Spleen (tissue), 11 donors: Measurements from ENCODE around the gene LRFN2. TPM values are rescaled to one million over a fixed set of nuclear protein-coding genes. Genes with fewer than 3 reads are reported as not detected.

Source experiments
- DNase-seq: peaks from one replicate; pipeline ENCODE4 v3.0.0-alpha.2; 2020
- H3K27ac ChIP-seq, 8 donors: fragments of 200-600 bp; sonication (generic) in 7 of 8; 1 replicate in 4 of 8; 2 replicates in 4 of 8; pipeline versions ENCODE4 v1.5.0 to v1.8.0; 2016 to 2021; ENCODE audit warnings: inconsistent platforms in 4 of 8, mild to moderate bottlenecking in 4 of 8, moderate library complexity in 1 of 8
- H3K27me3 ChIP-seq, 7 donors: fragments of 200-600 bp; sonication (generic) in 6 of 7; replicated peaks in 1 of 7; 1 replicate in 4 of 7; 2 replicates in 3 of 7; pipeline versions ENCODE4 v1.5.0 to v1.8.0; 2016 to 2021; ENCODE audit warnings: inconsistent platforms in 3 of 7, mild to moderate bottlenecking in 1 of 7
- H3K36me3 ChIP-seq, 6 donors: fragments of 200-600 bp; sonication (generic) in 5 of 6; 1 replicate in 4 of 6; 2 replicates in 2 of 6; pipeline versions ENCODE4 v1.5.0 to v1.8.0; 2016 to 2021; ENCODE audit warnings: inconsistent platforms in 2 of 6
- H3K4me1 ChIP-seq, 6 donors: fragments of 200-600 bp; sonication (generic) in 5 of 6; 1 replicate in 3 of 6; 2 replicates in 3 of 6; pipeline versions ENCODE4 v1.5.0 to v1.8.0; 2016 to 2021; ENCODE audit warnings: inconsistent platforms in 3 of 6
- H3K4me3 ChIP-seq, 8 donors: fragments of 200-600 bp; sonication (generic) in 7 of 8; 1 replicate in 4 of 8; 2 replicates in 4 of 8; pipeline versions ENCODE4 v1.5.0 to v1.8.0; 2016 to 2021; ENCODE audit warnings: inconsistent platforms in 4 of 8, mild to moderate bottlenecking in 4 of 8, moderate library complexity in 2 of 8
- H3K9me3 ChIP-seq, 8 donors: fragments of 200-600 bp; sonication (generic) in 7 of 8; 1 replicate in 4 of 8; 2 replicates in 4 of 8; pipeline versions ENCODE4 v1.5.0 to v1.8.0; 2016 to 2021; ENCODE audit warnings: inconsistent platforms in 4 of 8
- CTCF ChIP-seq, 11 experiments: fragments of 200-600 bp in 7 of 11; fragments of 450-650 bp in 4 of 11; sonication (generic) in 4 of 11; IDR thresholded peaks in 8 of 11; conservative IDR thresholded peaks in 3 of 11; 1 replicate in 7 of 11; 2 replicates in 4 of 11; pipeline versions ENCODE4 v1.4.0 to v1.8.0; 2016 to 2021; ENCODE audit warnings: antibody characterized with exemption in 11 of 11, inconsistent platforms in 4 of 11, mild to moderate bottlenecking in 1 of 11
- POLR2A ChIP-seq, 3 donors: fragments of 450-650 bp; IDR thresholded peaks; one replicate each; pipeline ENCODE4 v1.5.1; 2017; ENCODE audit warnings: antibody characterized with exemption in 3 of 3, mild to moderate bottlenecking in 1 of 3
- POLR2AphosphoS5 ChIP-seq, 3 donors: sonication (generic); formaldehyde crosslinking; IDR thresholded peaks; one replicate each; pipeline ENCODE4 v1.5.1; 2017; ENCODE audit warnings: antibody characterized with exemption in 3 of 3
- WGBS, 5 donors: extraction: QIAGEN DNeasy Blood & Tissue Kit in 3 of 5; methylation state at CpG; one replicate each; pipeline versions ENCODE4 v1.1.5 to v1.1.7; 2013 to 2018; 5-methylcytosine and 5-hydroxymethylcytosine counted together
- intact Hi-C: fragments of 100-400 bp; cut with DNase I; formaldehyde crosslinking; loops from one replicate; pipeline ENCODE4 v1.15.0; 2023; ENCODE audit warnings: low total_unique reads
- polyA plus RNA-seq, 3 donors: library from polyadenylated mRNA; stranded (reverse); fragments of 200-250 nt; gene quantifications; one replicate each; pipeline ENCODE4 v1.2.1, GENCODE V29; 2013
- total RNA-seq, 7 donors: library from RNA; depleted of rRNA in 3 of 7; stranded (reverse); fragments of >200 nt in 3 of 7; fragmentation: NEBNext Ultra II Directional in 4 of 7; extraction: Animal tissue kit (Norgen Biotek cat#: 25700) in 4 of 7; gene quantifications; one replicate each; pipeline versions ENCODE4 v1.1.0 to v1.2.1, GENCODE V29; 2016 to 2021
- donor health status: healthy with polysubstance abuse.
- donor health status: DM: no; HTN: no; CAD: no; lungs with moderate emphysema.
- donor health status: DM: no; HTN: no; CAD: no.
- donor health status: Bipolar disorder and iron deficiency.
- donor health status: healthy.
- donor health status: DM: no; HTN: no; CAD: no.
- donor health status: DM: yes; HTN: yes; CAD: no.

LRFN2 gene
- total and polyA plus RNA-seq, 10 donors, result 0.05 to 6.0 (median 1.3) TPM

DNA sequence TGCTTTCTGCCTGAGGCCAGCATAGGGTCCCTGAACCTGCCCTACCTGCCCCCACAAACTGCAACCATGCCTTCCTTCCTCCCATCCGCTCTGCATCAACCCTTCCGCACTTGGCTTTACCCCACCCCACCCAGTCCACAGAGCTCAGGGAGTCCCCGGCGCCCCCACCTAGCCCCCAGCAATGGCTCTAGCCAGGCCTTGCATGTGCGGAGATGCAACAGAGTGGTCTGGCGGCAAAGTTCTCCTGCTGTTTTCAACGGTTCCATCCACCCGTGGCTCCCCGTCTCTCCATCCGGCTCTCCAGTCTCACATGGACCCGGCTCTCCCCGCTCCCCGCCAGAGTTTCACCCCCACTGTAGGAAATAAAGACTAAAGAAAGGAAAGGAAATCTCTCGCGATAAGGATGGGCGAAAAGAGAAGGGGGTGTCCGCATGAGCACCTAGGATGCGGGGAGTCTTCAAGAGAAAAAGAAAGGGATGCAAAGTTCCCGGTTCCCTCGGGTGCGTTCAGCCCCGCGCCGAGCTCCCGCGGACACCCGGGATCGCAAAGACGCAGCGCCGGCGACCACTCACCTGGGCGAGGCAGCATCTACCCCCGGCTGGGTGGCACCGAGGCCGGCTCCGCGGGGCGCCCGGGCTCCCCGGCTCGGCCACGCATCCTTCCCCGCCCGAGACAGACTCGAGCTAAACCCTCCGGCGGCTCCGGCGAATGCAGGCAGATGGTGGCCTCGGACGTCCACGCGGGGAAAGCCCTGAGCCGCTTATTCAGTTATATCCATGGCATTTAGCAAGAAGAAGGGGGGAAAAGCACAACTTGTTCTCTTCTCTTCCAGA lies 579 bp downstream of the LRFN2 start:
- Histone ChIP-seq H3K9me3 (no peaks in the 10 kb centered on the region), H3K27ac (peak overlapping the region in 6 of 8 donors; percentile 9 to 74 (median 68)), H3K4me1 (peaks cover 0 to 34% (median 24%) of the 10 kb centered on the region in 6 donors), H3K4me3 (peak overlapping the region; percentile 25 to 72 (median 49)), H3K27me3 (peaks cover 0 to 67% (median 22%) of the 10 kb centered on the region in 7 donors), H3K36me3 (no peaks in the 10 kb centered on the region)
- no peak for DNase-seq
- WGBS, 5 donors, result 4 to 5% (median 5%) methylated on average over 52 to 55 of the region's 55 CpGs
- intact Hi-C loops, result loop anchor here (5.0 kb wide), 1 partner anchor 259 kb away; no protein-coding TSS in a partner anchor
- no peak for TF ChIP-seq CTCF (IDR thresholded peaks at IDR 0.05 in 8 of 11, conservative IDR thresholded peaks at IDR 0.05 in 3 of 11)
- no peak for TF ChIP-seq POLR2AphosphoS5 (IDR thresholded peaks at IDR 0.05)
- TF ChIP-seq POLR2A (IDR thresholded peaks at IDR 0.05), result no peak

- intact Hi-C loops, result loop anchor here (5.0 kb wide), 1 partner anchor 258 kb away; no protein-coding TSS in a partner anchor
- Histone ChIP-seq H3K9me3 (no peaks in the 10 kb centered on the region), H3K27me3 (peaks cover 0 to 67% (median 22%) of the 10 kb centered on the region in 7 donors), H3K4me3 (peak overlapping the region in 7 of 8 donors; percentile 25 to 72 (median 49)), H3K4me1 (peaks cover 0 to 34% (median 24%) of the 10 kb centered on the region in 6 donors), H3K27ac (no peak overlapping the region), H3K36me3 (no peaks in the 10 kb centered on the region)
- TF ChIP-seq POLR2AphosphoS5 (IDR thresholded peaks at IDR 0.05), result no peak
- no peak for TF ChIP-seq CTCF (IDR thresholded peaks at IDR 0.05 in 8 of 11, conservative IDR thresholded peaks at IDR 0.05 in 3 of 11)
- no peak for TF ChIP-seq POLR2A (IDR thresholded peaks at IDR 0.05)
- no peak for DNase-seq
- WGBS, 5 donors, result 54 to 70% (median 56%) methylated on average over 11 of the region's 11 CpGs
Observed at GRCh38 chr6:40585651-40586269, 1.4 kb downstream of the LRFN2 start.

DNA sequence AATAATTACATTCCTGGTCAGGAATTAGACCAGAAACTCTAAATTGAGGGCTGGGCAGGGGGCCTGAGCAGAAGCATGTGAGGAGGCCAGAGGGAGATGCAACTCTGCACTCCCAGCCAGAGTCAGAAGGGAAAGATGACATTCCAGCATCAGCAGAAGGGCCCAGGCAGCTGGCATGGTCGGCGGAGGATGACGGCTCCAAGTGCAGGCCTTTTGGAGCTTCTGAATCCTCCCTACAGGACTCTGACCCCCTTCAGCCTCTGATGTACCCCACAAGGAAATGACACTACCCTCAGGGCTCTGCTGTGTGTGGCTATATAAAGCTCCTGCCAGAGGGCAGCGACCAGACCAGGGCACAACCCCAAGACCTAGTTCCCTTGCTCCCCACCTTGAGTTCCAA lies 1.9 kb downstream of the LRFN2 start:
- intact Hi-C loops, result loop anchor here (5.0 kb wide), 1 partner anchor 258 kb away; no protein-coding TSS in a partner anchor
- no peak for TF ChIP-seq CTCF (IDR thresholded peaks at IDR 0.05 in 8 of 11, conservative IDR thresholded peaks at IDR 0.05 in 3 of 11)
- no peak for TF ChIP-seq POLR2A (IDR thresholded peaks at IDR 0.05)
- TF ChIP-seq POLR2AphosphoS5 (IDR thresholded peaks at IDR 0.05), result no peak
- peaks cover 0 to 34% (median 24%) of the 10 kb centered on the region in 6 donors for H3K4me1 ChIP-seq
- H3K27ac ChIP-seq, result no peak overlapping the region
- no peaks in the 10 kb centered on the region for H3K36me3 ChIP-seq
- DNase-seq, result no peak
- peak overlapping the region in 1 of 8 donors; percentile 72 for H3K4me3 ChIP-seq
- WGBS, 5 donors, result 63 to 73% (median 70%) methylated on average over 1 to 4 of the region's 4 CpGs
- peaks cover 0 to 67% (median 22%) of the 10 kb centered on the region in 7 donors for H3K27me3 ChIP-seq
- H3K9me3 ChIP-seq, result no peaks in the 10 kb centered on the region
